Stimulated activated naive CD8-positive, alpha-beta T cell treated with anti-CD3 and anti-CD28 coated beads, Interleukin-15, amount 100 ng/mL, for 72 hours (primary cell): ENCODE results near the gene FAM156A.
"Not testable (repeated sequence)": the region's sequence is repeated elsewhere in the genome, so short reads cannot be mapped to it uniquely, and the experiment has no call there.

Experiments
- ATAC-seq: fragments of 150-1000 bp; cut with Tn5 transposase; 2 replicates; pipeline ENCODE4 v1.10.0; 2021; ENCODE audit warnings: mild to moderate bottlenecking, moderate library complexity
- DNase-seq, 2 donors: peaks; one replicate each; pipeline ENCODE4 v3.0.0; 2021 to 2022
- H3K27ac Mint-ChIP-seq, 2 donors: one replicate each; pipeline ENCODE4 v1.8.0; 2022; ENCODE audit warnings: mild to moderate bottlenecking in 2 of 2, mixed read lengths in 2 of 2, moderate library complexity in 2 of 2
- H3K27me3 Mint-ChIP-seq: one replicate; pipeline ENCODE4 v1.8.0; 2022; ENCODE audit warnings: mixed read lengths
- H3K4me1 Mint-ChIP-seq: one replicate; pipeline ENCODE4 v1.8.0; 2022; ENCODE audit warnings: mild to moderate bottlenecking, mixed read lengths
- H3K4me3 Mint-ChIP-seq, 2 donors: one replicate each; pipeline ENCODE4 v1.8.0; 2022; ENCODE audit warnings: mild to moderate bottlenecking in 2 of 2, mixed read lengths in 2 of 2, moderate library complexity in 1 of 2
- H3K9me3 Mint-ChIP-seq, 2 donors: one replicate each; pipeline ENCODE4 v1.8.0; 2022; ENCODE audit warnings: mixed read lengths in 2 of 2

The FAM156A gene

DNA sequence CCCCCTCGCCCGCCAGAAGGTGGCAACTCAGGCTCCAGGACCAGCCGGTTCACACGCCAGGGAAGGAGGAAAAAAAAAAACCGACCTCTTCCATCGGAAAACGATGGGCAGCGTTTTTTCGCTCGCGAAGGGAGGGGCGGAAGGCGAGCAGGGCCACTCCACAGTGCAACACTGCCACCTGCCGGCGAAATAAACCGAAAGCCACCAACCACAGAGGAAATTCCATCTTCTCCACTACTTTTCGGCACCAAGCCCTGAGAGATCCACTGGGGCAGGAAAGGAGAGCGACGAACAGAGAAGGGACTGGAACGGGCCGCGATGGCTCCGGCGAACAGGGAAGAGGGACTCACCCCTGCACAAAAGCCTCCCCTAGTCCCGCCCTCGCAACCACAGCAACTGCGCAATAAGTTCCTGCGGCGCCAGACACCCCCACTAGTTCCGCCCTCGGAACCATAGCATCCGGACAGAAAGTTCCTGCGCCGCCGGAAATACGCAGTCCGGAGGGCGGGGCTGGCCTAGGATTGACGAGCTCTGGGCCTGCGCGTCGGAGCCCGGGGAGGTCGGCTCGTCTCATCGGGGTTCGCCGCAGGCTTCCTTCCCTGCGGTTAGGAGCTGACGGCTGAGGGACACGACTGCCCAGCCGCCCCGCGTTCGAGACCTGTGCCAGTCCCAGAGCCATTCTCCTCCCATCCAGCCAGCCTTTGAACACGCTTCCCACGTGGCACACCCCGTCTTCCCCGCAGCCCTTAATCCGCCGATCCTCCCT lies 23.4 kb downstream of the FAM156A start:
- peak overlapping the region; percentile 98 to 99 for H3K27ac Mint-ChIP-seq
- no peaks in the 10 kb centered on the region for H3K4me1 Mint-ChIP-seq
- no peaks in the 10 kb centered on the region for H3K27me3 Mint-ChIP-seq

DNA sequence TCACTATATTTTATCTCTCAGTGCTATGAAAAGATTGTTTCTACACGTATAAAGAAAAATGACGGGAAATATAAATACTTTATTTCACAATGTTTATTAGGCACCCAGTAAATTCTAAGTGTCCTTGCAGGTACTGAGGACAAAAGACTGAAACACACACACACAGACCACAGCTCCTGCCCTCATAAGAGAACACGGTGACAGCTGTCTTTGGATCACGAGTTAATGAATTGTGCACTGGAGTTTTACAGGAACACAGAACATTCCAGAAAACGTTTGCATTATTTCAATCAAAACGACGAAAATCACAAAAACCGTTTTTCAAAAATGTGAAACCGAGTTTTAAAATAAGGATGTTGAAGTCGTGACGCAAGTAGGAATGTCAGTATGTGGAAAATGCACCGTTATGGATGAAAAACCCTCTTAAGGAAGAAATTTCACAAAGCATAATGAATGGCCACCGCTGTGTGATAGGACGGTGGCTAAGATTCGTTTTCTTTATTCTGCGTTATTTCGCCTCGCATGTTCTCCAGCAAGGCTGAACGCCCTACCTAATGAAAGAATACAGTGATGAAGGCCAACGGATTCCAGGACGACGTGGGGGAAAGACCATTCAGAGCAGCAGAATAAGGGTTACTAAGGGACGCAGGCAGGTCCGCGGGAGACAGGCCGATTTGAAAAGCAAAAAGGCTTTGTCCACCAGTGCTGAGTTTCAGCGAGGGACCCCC lies 24.2 kb downstream of the FAM156A start:
- H3K4me3 Mint-ChIP-seq: peak overlapping the region; percentile 94
- DNase-seq (no peak), ATAC-seq (no peak)
- peak overlapping the region; percentile 98 to 99 for H3K27ac Mint-ChIP-seq
- no peaks in the 10 kb centered on the region for H3K4me1 Mint-ChIP-seq
- no peaks in the 10 kb centered on the region for H3K27me3 Mint-ChIP-seq
- H3K9me3 Mint-ChIP-seq: no peaks in the 10 kb centered on the region

More for the DNA sequence above, 23.4 kb downstream of the FAM156A start:
- DNase-seq (peak; percentile 82 to 92), ATAC-seq (peak; percentile 96)
- peak overlapping the region; percentile 94 for H3K4me3 Mint-ChIP-seq
- H3K9me3 Mint-ChIP-seq: no peaks in the 10 kb centered on the region

- Mint-ChIP-seq H3K27me3 (no peaks in the 10 kb centered on the region), H3K27ac (no peak overlapping the region), H3K9me3 (no peaks in the 10 kb centered on the region), H3K4me3 (no peak overlapping the region), H3K4me1 (no peaks in the 10 kb centered on the region)
- ATAC-seq: no peak
- DNase-seq: no peak
Measured at GRCh38 chrX:52933213-52933612, 25.1 kb downstream of the FAM156A start.

- H3K4me1 Mint-ChIP-seq: peaks cover 11% of the 10 kb centered on the region
- DNase-seq, H3K27me3 Mint-ChIP-seq, H3K27ac Mint-ChIP-seq, H3K4me3 Mint-ChIP-seq, ATAC-seq, H3K9me3 Mint-ChIP-seq: not testable (repeated sequence)
Measured at GRCh38 chrX:52930214-52930613, 28.1 kb downstream of the FAM156A start.

DNA sequence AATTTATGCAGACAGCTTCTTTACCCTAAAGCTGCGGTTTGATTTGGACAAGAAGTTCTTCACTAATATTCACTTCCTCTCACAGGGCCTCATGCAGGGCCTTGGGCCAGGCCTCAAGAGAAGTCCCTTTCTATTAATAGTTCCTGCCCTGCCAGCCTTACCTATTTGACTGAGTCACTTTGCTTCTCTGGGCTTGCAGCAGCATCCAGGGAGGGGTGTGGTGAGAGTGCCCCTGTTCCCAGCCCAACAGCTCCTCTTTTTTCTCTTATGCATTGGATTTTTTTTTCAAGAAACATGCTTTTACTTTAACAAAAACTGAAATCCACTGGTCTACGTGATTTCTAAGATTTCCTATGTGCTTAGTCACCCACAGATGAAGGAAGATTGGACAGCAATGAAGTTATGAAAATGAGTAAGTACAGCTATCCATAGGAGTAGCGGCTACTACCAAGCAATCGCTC lies 34.5 kb downstream of the FAM156A start:
- Mint-ChIP-seq H3K4me3 (no peak overlapping the region), H3K9me3 (no peaks in the 10 kb centered on the region), H3K27ac (no peak overlapping the region), H3K4me1 (peaks cover 24% of the 10 kb centered on the region), H3K27me3 (no peaks in the 10 kb centered on the region)
- DNase-seq (no peak), ATAC-seq (no peak)

DNA sequence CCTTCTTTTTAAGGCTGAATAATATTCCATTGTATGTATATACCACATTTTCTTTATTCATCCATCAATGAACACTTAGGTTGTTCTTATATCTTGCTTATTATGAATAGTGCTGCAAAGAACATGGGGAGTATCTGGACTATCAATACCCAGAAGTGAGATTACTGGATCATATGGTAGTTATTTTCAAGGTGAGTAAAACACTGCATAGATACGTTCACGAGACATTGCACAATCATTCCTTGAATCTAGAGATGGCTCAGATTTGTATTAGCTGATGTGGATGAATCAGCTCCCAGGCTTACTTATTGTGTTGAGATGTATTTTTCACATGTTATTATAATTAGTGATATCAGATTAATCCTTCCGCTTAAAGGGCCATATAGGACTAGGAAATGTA lies 43.6 kb downstream of the FAM156A start:
- H3K9me3 Mint-ChIP-seq, H3K4me1 Mint-ChIP-seq, H3K27me3 Mint-ChIP-seq, H3K4me3 Mint-ChIP-seq, H3K27ac Mint-ChIP-seq, ATAC-seq, DNase-seq: not testable (repeated sequence)

- ATAC-seq, H3K4me3 Mint-ChIP-seq, H3K9me3 Mint-ChIP-seq, DNase-seq, H3K4me1 Mint-ChIP-seq, H3K27me3 Mint-ChIP-seq, H3K27ac Mint-ChIP-seq: not testable (repeated sequence)
Measured at GRCh38 chrX:52913681-52914080, 44.6 kb downstream of the FAM156A start.

- H3K4me3 Mint-ChIP-seq, H3K27ac Mint-ChIP-seq, DNase-seq, H3K4me1 Mint-ChIP-seq, ATAC-seq, H3K27me3 Mint-ChIP-seq, H3K9me3 Mint-ChIP-seq: not testable (repeated sequence)
Measured at GRCh38 chrX:52909313-52909969, 48.9 kb downstream of the FAM156A start.

DNA sequence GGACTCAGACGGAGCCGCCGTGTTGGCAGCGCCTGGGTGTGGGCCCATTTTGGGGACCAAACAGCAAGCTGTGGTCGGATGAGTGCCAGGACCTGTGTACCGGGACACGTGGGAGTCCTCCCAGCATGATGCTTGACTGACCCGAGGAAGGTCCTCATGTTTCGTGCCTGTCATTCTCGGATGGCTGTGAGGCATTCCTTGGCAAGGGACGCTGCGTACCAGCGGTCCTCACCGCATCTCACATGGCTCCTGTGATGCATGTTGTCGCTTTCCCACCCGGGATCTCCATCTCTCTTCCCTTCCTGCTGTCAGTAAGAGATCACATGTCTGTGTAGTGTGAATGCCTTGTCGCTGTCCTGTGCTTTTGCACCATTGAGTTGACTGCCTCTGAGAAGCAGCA lies 50.4 kb downstream of the FAM156A start:
- not testable (repeated sequence) for ATAC-seq, H3K27ac Mint-ChIP-seq, DNase-seq, H3K9me3 Mint-ChIP-seq, H3K27me3 Mint-ChIP-seq, H3K4me1 Mint-ChIP-seq, H3K4me3 Mint-ChIP-seq

GRCh38 chrX:52907137-52907536 lies 51.2 kb downstream of the FAM156A start:
- DNase-seq, H3K4me1 Mint-ChIP-seq, ATAC-seq, H3K27ac Mint-ChIP-seq, H3K4me3 Mint-ChIP-seq, H3K27me3 Mint-ChIP-seq, H3K9me3 Mint-ChIP-seq: not testable (repeated sequence)

DNA sequence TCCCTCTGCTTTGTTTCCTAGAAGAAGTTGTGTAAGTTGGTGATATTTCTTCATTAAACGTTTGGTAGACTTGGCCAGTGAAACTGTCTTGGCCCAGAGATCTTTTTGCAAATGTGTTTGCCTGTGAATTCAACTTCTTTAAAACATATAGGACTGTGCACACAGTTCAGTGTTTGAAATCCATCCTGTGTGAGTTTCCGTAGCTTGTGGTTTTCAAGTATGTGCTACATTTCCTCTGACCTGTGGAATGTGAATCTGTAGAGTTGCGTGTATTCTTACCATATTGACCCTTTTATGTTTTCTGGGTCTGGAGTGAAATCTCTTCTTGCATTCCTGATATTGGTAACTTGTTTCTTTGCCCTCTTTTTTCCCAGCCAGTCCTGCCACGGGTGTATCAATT lies 52.2 kb downstream of the FAM156A start:
- not testable (repeated sequence) for DNase-seq, H3K9me3 Mint-ChIP-seq, H3K27ac Mint-ChIP-seq, ATAC-seq, H3K4me1 Mint-ChIP-seq, H3K27me3 Mint-ChIP-seq, H3K4me3 Mint-ChIP-seq

DNA sequence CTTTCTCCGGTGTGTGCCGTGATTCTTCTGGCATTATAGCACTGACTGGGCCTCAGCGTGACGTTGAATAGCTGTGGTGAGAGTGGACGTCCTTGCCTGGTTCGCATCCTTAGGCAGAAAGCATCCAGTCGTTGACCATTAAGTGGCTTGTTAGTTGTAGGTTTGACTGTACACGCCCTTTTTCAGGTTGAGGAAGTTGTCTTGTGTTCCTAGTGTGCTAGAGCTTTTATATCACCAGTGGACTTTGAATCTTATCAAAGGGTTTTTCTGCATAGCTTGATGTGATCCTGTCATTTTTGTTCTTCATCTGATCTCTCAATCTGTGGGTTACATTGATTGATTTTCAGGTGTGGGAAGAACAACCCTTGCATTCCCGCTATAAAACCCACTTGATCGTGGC lies 52.8 kb downstream of the FAM156A start:
- DNase-seq, ATAC-seq, H3K27ac Mint-ChIP-seq, H3K4me1 Mint-ChIP-seq, H3K9me3 Mint-ChIP-seq, H3K4me3 Mint-ChIP-seq, H3K27me3 Mint-ChIP-seq: not testable (repeated sequence)
